GM18870 (cell line): ENCODE results near the gene OR10V1.
A peak's percentile ranks its signal among the peaks of the same experiment; 100 is the strongest.

ENCODE experiments used
- ATAC-seq: cut with Tn5 transposase; IDR thresholded peaks from one replicate; pipeline ENCODE4 v1.9.1; 2021; ENCODE audit warnings: moderate library complexity; ENCODE audit not compliant: unreplicated experiment

Gene OR10V1

GRCh38 chr11:59668950-59669610 lies 44.6 kb downstream of the OR10V1 start, which contains the start of gene PATL1:
PATL1 (minus strand) TSS chr11:59669037; CDS start chr11:59668895, 142 bp downstream.
- peak; percentile 96 for ATAC-seq

- peak; percentile 2 for ATAC-seq
Observed at GRCh38 chr11:59668188-59668949, 45.3 kb downstream of the OR10V1 start.

GRCh38 chr11:59667812-59668187 lies 45.8 kb downstream of the OR10V1 start:
- no peak for ATAC-seq

GRCh38 chr11:59666969-59667368 lies 46.7 kb downstream of the OR10V1 start:
- no peak for ATAC-seq
